Astrocyte of the cerebellum (primary cell): ENCODE data around the gene NPB.

Experiments used
- DNase-seq: peaks from one replicate; pipeline ENCODE4 v3.0.0-alpha.2; 2011; ENCODE audit warnings: low read depth
- H3K4me3 ChIP-seq: 2 replicates; pipeline ENCODE4 v1.5.1; 2011; ENCODE audit warnings: mild to moderate bottlenecking, low read depth, low read length, moderate library complexity
- CTCF ChIP-seq: IDR thresholded peaks from 2 replicates; pipeline ENCODE4 v1.5.1; 2012; ENCODE audit warnings: low read length, low read depth, moderate library complexity, mild to moderate bottlenecking; ENCODE audit errors: missing control alignments
- in situ Hi-C: cut with HindIII; loops from 2 replicates; pipeline ENCODE4 v1.10.0; 2017; ENCODE audit warnings: low sequenced_read_pairs

NPB gene

GRCh38 chr17:81904600-81905423 lies 2.8 kb downstream of the NPB start:
- in situ Hi-C loops: no loop called here
- H3K4me3 ChIP-seq: no peak overlapping the region
- no peak for TF ChIP-seq CTCF
- DNase-seq: no peak

- TF ChIP-seq CTCF: no peak
- in situ Hi-C loops: no loop called here
- no peak overlapping the region for H3K4me3 ChIP-seq
- DNase-seq: no peak
Measured at GRCh38 chr17:81905424-81905875, 3.4 kb downstream of the NPB start.

- in situ Hi-C loops: no loop called here
- no peak for DNase-seq
- no peak for TF ChIP-seq CTCF
- no peak overlapping the region for H3K4me3 ChIP-seq
Measured at GRCh38 chr17:81905993-81906392, 4.0 kb downstream of the NPB start.

GRCh38 chr17:81906476-81907218 lies 4.6 kb downstream of the NPB start:
- DNase-seq: no peak
- no peak for TF ChIP-seq CTCF
- no peak overlapping the region for H3K4me3 ChIP-seq
- in situ Hi-C loops: no loop called here

GRCh38 chr17:81907219-81908145 lies 5.4 kb downstream of the NPB start:
- in situ Hi-C loops: no loop called here
- no peak for DNase-seq
- no peak for TF ChIP-seq CTCF
- H3K4me3 ChIP-seq: no peak overlapping the region

GRCh38 chr17:81908793-81909192 lies 6.8 kb downstream of the NPB start:
- no peak for TF ChIP-seq CTCF
- DNase-seq: no peak
- H3K4me3 ChIP-seq: no peak overlapping the region
- in situ Hi-C loops: no loop called here
